ENCODE measurements around the gene LIFR.

Gene LIFR

GRCh38 chr5:38466424-38467189 lies 89.8 kb downstream of the LIFR start:
- peak in 49 of 56 donors; percentile 20 to 86 (median 62) for DNase-seq

GRCh38 chr5:38465702-38466423 lies 90.6 kb downstream of the LIFR start:
- peak in 1 of 56 donors; percentile 49 for DNase-seq

GRCh38 chr5:38465061-38465460 lies 91.4 kb downstream of the LIFR start:
- DNase-seq: no peak

GRCh38 chr5:38463634-38464521 lies 92.6 kb downstream of the LIFR start:
- DNase-seq: no peak

- no peak for DNase-seq
Measured at GRCh38 chr5:38462976-38463633, 93.3 kb downstream of the LIFR start.

GRCh38 chr5:38458174-38458573 lies 98.3 kb downstream of the LIFR start:
- DNase-seq: no peak

- no peak for DNase-seq
Measured at GRCh38 chr5:38456657-38457399, 99.6 kb downstream of the LIFR start.

GRCh38 chr5:38455796-38456330 lies 100.6 kb downstream of the LIFR start:
- DNase-seq: no peak

GRCh38 chr5:38453921-38454320 lies 102.5 kb downstream of the LIFR start:
- no peak for DNase-seq

- peak in 1 of 56 donors; percentile 36 for DNase-seq
Measured at GRCh38 chr5:38453506-38453905, 102.9 kb downstream of the LIFR start.

GRCh38 chr5:38452201-38452600 lies 104.2 kb downstream of the LIFR start:
- no peak for DNase-seq

GRCh38 chr5:38451074-38451725 lies 105.2 kb downstream of the LIFR start:
- DNase-seq: no peak

GRCh38 chr5:38450627-38451026 lies 105.8 kb downstream of the LIFR start:
- DNase-seq: no peak

GRCh38 chr5:38448568-38449350 lies 107.7 kb downstream of the LIFR start:
- no peak for DNase-seq

- DNase-seq: peak in 7 of 56 donors; percentile 11 to 24 (median 15)
Measured at GRCh38 chr5:38447786-38448185, 108.7 kb downstream of the LIFR start.

GRCh38 chr5:38447056-38447455 lies 109.4 kb downstream of the LIFR start:
- no peak for DNase-seq

GRCh38 chr5:38446029-38446522 lies 110.4 kb downstream of the LIFR start:
- no peak for DNase-seq

GRCh38 chr5:38445374-38446028 lies 110.9 kb downstream of the LIFR start:
- DNase-seq: peak in 6 of 56 donors; percentile 6 to 35 (median 18)

All from amygdala (tissue), 56 donors.